HepG2 (cell line): ENCODE data around the gene CCDC88C. TPM values are rescaled to one million over a fixed set of nuclear protein-coding genes. Genes with fewer than 3 reads are reported as not detected.

ENCODE experiments used
- AHR ChIP-seq: IDR thresholded peaks from 2 replicates; pipeline ENCODE4 v1.6.1; 2018; ENCODE audit warnings: missing genetic modification reagents, missing compliant biosample characterization
- E2F2 ChIP-seq: sonication (generic); formaldehyde crosslinking; IDR thresholded peaks from 2 replicates; pipeline ENCODE4 v1.4.0; 2020; ENCODE audit warnings: missing genetic modification reagents, borderline replicate concordance
- ETV5 ChIP-seq: IDR thresholded peaks from 2 replicates; pipeline ENCODE4 v1.6.1; 2018; ENCODE audit warnings: missing biosample characterization, missing genetic modification reagents, inconsistent platforms, borderline replicate concordance
- KLF15 ChIP-seq: sonication (generic); formaldehyde crosslinking; IDR thresholded peaks from 2 replicates; pipeline ENCODE4 v1.8.1; 2023; ENCODE audit warnings: borderline replicate concordance, mild to moderate bottlenecking, inconsistent platforms, missing genetic modification reagents, mixed read lengths
- MXI1 ChIP-seq: IDR thresholded peaks from 3 replicates; pipeline ENCODE4 v1.6.1; 2012; ENCODE audit warnings: low read depth, low read length, inconsistent platforms, borderline replicate concordance
- MYC ChIP-seq: sonication (generic); formaldehyde crosslinking; IDR thresholded peaks from 2 replicates; pipeline ENCODE4 v1.9.0; 2021; ENCODE audit warnings: missing genetic modification reagents, borderline replicate concordance
- NR2F6 ChIP-seq, 2 experiments: IDR thresholded peaks; 2 replicates each; pipeline ENCODE4 v1.6.1; 2016; ENCODE audit warnings: antibody characterized with exemption in 1 of 2, mild to moderate bottlenecking in 1 of 2
- PAX8 ChIP-seq: sonication (generic); formaldehyde crosslinking; IDR thresholded peaks from 2 replicates; pipeline ENCODE4 v1.8.0; 2022; ENCODE audit warnings: mild to moderate bottlenecking, missing genetic modification reagents, borderline replicate concordance
- PBX2 ChIP-seq: IDR thresholded peaks from 2 replicates; pipeline ENCODE4 v1.6.1; 2016; ENCODE audit warnings: control low read depth
- RBFOX2 ChIP-seq: fragments of 200-400 bp; formaldehyde crosslinking; IDR thresholded peaks from 2 replicates; pipeline ENCODE4 v1.6.1; 2017; ENCODE audit warnings: low read depth, mild to moderate bottlenecking, low read length
- SOX5 ChIP-seq: IDR thresholded peaks from 2 replicates; pipeline ENCODE4 v1.6.1; 2016; ENCODE audit warnings: borderline replicate concordance
- ZBTB20 ChIP-seq: sonication (generic); formaldehyde crosslinking; IDR thresholded peaks from 2 replicates; pipeline ENCODE4 v1.8.1; 2023; ENCODE audit warnings: missing genetic modification reagents, low read depth, mild to moderate bottlenecking, borderline replicate concordance
- ZFP90 ChIP-seq: sonication (generic); formaldehyde crosslinking; IDR thresholded peaks from 2 replicates; pipeline ENCODE4 v1.8.0; 2022; ENCODE audit warnings: missing genetic modification reagents, mild to moderate bottlenecking, inconsistent platforms, borderline replicate concordance
- ZNF331 ChIP-seq: sonication (generic); formaldehyde crosslinking; IDR thresholded peaks from 2 replicates; pipeline ENCODE4 v1.4.0; 2020; ENCODE audit warnings: missing genetic modification reagents
- ZNF34 ChIP-seq: sonication (generic); formaldehyde crosslinking; IDR thresholded peaks from 2 replicates; pipeline ENCODE4 v1.4.0; 2020; ENCODE audit warnings: mild to moderate bottlenecking, missing genetic modification reagents, borderline replicate concordance
- ZNF513 ChIP-seq: sonication (generic); formaldehyde crosslinking; conservative IDR thresholded peaks from 2 replicates; pipeline ENCODE4 v1.5.0; 2020; ENCODE audit warnings: missing genetic modification reagents
- ZNF567 ChIP-seq: sonication (generic); formaldehyde crosslinking; IDR thresholded peaks from 2 replicates; pipeline ENCODE4 v1.8.1; 2023; ENCODE audit warnings: mild to moderate bottlenecking, missing genetic modification reagents, borderline replicate concordance
- ZNF572 ChIP-seq: sonication (generic); formaldehyde crosslinking; IDR thresholded peaks from 2 replicates; pipeline ENCODE4 v1.5.1; 2020; ENCODE audit warnings: mild to moderate bottlenecking, missing genetic modification reagents
- ZNF614 ChIP-seq: IDR thresholded peaks from 2 replicates; pipeline ENCODE4 v1.6.1; 2018; ENCODE audit warnings: missing biosample characterization, missing genetic modification reagents, inconsistent platforms, borderline replicate concordance
- ZNF713 ChIP-seq: sonication (generic); formaldehyde crosslinking; IDR thresholded peaks from 2 replicates; pipeline ENCODE4 v1.4.0; 2020; ENCODE audit warnings: mild to moderate bottlenecking, missing genetic modification reagents
- ZNF816 ChIP-seq: sonication (generic); formaldehyde crosslinking; IDR thresholded peaks from 2 replicates; pipeline ENCODE4 v1.8.0; 2022; ENCODE audit warnings: missing genetic modification reagents, mild to moderate bottlenecking, borderline replicate concordance
- polyA plus RNA-seq, 8 experiments: library from polyadenylated mRNA; depleted of rRNA in 3 of 8; stranded (reverse) in 7 of 8; unstranded in 1 of 8; fragments of >200 nt; fragmentation: Illumina TruSeq in 4 of 8; extraction: Trizol in 4 of 8; gene quantifications; 2 replicates each; pipeline versions ENCODE4 v1.2.1 to v1.2.3, GENCODE V29; 2011 to 2016; ENCODE audit warnings: low read depth in 4 of 8, missing spikeins in 1 of 8, mixed read lengths in 1 of 8; ENCODE audit not compliant: insufficient read depth in 1 of 8
- total RNA-seq, 5 experiments: library from RNA; depleted of rRNA; stranded (reverse); fragments of >200 nt; fragmentation: Illumina TruSeq; extraction: Trizol; gene quantifications; 2 replicates each; pipeline ENCODE4 v1.2.3, GENCODE V29; 2016; ENCODE audit warnings: low read depth in 1 of 5
- TF ChIP-seq, protein P1 (sequence below): sonication (generic); formaldehyde crosslinking; IDR thresholded peaks from 2 replicates; pipeline ENCODE4 v1.4.0; 2020; ENCODE audit warnings: missing genetic modification reagents

The CCDC88C gene
- total and polyA plus RNA-seq, 2 of the 13 experiments (the other 11 are each of a cell fraction or from before 2014, with no cell fraction given) = 3.6 to 11.7 TPM

DNA sequence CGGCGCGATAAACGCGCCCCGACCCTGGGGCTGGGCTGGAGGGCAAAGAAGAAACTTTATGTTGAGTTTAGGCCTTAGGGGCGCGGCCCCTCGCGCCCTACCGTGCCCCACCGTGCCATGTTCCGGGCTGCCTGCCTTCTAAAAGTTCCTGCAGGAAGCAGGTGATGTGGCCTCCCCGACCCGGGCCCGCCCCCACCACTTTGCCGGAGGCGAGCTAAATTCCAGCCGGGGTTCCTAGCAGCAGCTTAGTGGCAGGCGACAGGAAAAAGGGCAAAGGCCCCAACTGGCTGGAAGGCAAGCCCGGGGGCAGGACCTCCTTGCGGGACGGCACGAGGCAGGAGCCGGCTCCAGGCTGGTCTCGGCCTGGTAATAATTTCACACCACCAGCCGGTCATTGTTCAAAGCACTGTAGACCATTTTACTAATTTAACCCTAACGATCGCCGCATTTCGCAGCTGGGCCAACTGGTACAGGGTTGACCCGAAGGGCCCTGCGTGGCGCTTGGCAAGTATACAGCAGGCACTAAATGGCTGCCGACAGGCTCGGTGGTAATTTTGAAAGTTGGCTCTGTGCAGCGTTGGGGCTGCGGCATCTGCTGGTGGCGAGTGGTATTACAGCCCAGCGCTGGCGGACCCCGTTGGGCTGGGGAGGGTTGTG lies 895 bp upstream of the CCDC88C start (continued):
- TF ChIP-seq PBX2 = no peak
- TF ChIP-seq MXI1 = 0 out of 3 replicates have a peak, but pooled peaks have one; percentile 34
- TF ChIP-seq ETV5 (CRISPR knock-in tag) = no peak; the same call in 1 of the 2 replicates
- TF ChIP-seq ZNF713 (CRISPR knock-in tag) = 0 out of 2 replicates have a peak, but pooled peaks have one; percentile 30
- peak; percentile 21; the same call in 1 of the 2 replicates for TF ChIP-seq NR2F6 (IDR thresholded peaks at IDR 0.05)
- no peak; the same call in 1 of the 2 replicates for TF ChIP-seq NR2F6 (CRISPR knock-in tag; IDR thresholded peaks at IDR 0.05)
- peak; percentile 85; the same call in 1 of the 2 replicates for TF ChIP-seq ZNF816 (CRISPR knock-in tag)
- TF ChIP-seq E2F2 = 0 out of 2 replicates have a peak, but pooled peaks have one; percentile 11
- no peak for TF ChIP-seq KLF15 (CRISPR knock-in tag)
- TF ChIP-seq RBFOX2 = peak; percentile 48
- no peak for TF ChIP-seq ZNF513 (CRISPR knock-in tag)
- no peak for TF ChIP-seq AHR (CRISPR knock-in tag)
- peak; percentile 75; the same call in 1 of the 2 replicates for TF ChIP-seq ZNF572 (CRISPR knock-in tag)
- TF ChIP-seq ZFP90 = peak; percentile 13; the same call in 1 of the 2 replicates
- peak; percentile 2; the same call in 1 of the 2 replicates for TF ChIP-seq ZNF331 (CRISPR knock-in tag)
- TF ChIP-seq MYC = peak; percentile 11
- TF ChIP-seq PAX8 (CRISPR knock-in tag) = no peak
- no peak for TF ChIP-seq ZNF567 (CRISPR knock-in tag)
- TF ChIP-seq ZNF614 (CRISPR knock-in tag) = 0 out of 2 replicates have a peak, but pooled peaks have one; percentile 17
- TF ChIP-seq, protein P1, sequence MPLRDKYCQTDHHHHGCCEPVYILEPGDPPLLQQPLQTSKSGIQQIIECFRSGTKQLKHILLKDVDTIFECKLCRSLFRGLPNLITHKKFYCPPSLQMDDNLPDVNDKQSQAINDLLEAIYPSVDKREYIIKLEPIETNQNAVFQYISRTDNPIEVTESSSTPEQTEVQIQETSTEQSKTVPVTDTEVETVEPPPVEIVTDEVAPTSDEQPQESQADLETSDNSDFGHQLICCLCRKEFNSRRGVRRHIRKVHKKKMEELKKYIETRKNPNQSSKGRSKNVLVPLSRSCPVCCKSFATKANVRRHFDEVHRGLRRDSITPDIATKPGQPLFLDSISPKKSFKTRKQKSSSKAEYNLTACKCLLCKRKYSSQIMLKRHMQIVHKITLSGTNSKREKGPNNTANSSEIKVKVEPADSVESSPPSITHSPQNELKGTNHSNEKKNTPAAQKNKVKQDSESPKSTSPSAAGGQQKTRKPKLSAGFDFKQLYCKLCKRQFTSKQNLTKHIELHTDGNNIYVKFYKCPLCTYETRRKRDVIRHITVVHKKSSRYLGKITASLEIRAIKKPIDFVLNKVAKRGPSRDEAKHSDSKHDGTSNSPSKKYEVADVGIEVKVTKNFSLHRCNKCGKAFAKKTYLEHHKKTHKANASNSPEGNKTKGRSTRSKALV = no peak; the same call in 1 of the 2 replicates
- TF ChIP-seq SOX5 = 0 out of 2 replicates have a peak, but pooled peaks have one; percentile 16
- no peak for TF ChIP-seq ZNF34 (CRISPR knock-in tag)
- TF ChIP-seq ZBTB20 (CRISPR knock-in tag) = no peak; the same call in 1 of the 2 replicates
